PFSK-1 (cell line): Measurements from ENCODE around the gene FRK.

Source experiments
- FOXP2 ChIP-seq: optimal IDR thresholded peaks from 2 replicates; pipeline ENCODE3; 2011; ENCODE audit warnings: borderline replicate concordance, control low read depth, inconsistent platforms; ENCODE audit not compliant: insufficient read depth; ENCODE audit errors: extremely low read length, extremely low read depth
- POLR2AphosphoS5 ChIP-seq: IDR thresholded peaks from 2 replicates; pipeline ENCODE4 v1.6.1; 2012; ENCODE audit warnings: low read depth, mild to moderate bottlenecking, control low read depth, low read length, moderate library complexity
- SIN3A ChIP-seq: IDR thresholded peaks from 2 replicates; pipeline ENCODE4 v1.6.1; 2012; ENCODE audit warnings: mild to moderate bottlenecking, low read length, moderate library complexity, borderline replicate concordance; ENCODE audit not compliant: insufficient read depth
- TAF1 ChIP-seq: IDR thresholded peaks from 2 replicates; pipeline ENCODE4 v1.6.1; 2012; ENCODE audit warnings: low read length, control low read depth, borderline replicate concordance; ENCODE audit not compliant: insufficient read depth
- TF ChIP-seq, protein P1 (sequence below), 2 experiments: IDR thresholded peaks; 2 replicates each; pipeline versions ENCODE4 v1.6.1 to v1.8.0; 2011 to 2012; ENCODE audit warnings: low read depth in 2 of 2, low read length in 2 of 2, control low read depth in 1 of 2, inconsistent platforms in 1 of 2, mild to moderate bottlenecking in 1 of 2, moderate library complexity in 1 of 2; ENCODE audit not compliant: insufficient read depth in 1 of 2

The FRK gene

GRCh38 chr6:115899730-115900282 lies 160.9 kb downstream of the FRK start:
- TF ChIP-seq TAF1: no peak
- TF ChIP-seq, protein P1, sequence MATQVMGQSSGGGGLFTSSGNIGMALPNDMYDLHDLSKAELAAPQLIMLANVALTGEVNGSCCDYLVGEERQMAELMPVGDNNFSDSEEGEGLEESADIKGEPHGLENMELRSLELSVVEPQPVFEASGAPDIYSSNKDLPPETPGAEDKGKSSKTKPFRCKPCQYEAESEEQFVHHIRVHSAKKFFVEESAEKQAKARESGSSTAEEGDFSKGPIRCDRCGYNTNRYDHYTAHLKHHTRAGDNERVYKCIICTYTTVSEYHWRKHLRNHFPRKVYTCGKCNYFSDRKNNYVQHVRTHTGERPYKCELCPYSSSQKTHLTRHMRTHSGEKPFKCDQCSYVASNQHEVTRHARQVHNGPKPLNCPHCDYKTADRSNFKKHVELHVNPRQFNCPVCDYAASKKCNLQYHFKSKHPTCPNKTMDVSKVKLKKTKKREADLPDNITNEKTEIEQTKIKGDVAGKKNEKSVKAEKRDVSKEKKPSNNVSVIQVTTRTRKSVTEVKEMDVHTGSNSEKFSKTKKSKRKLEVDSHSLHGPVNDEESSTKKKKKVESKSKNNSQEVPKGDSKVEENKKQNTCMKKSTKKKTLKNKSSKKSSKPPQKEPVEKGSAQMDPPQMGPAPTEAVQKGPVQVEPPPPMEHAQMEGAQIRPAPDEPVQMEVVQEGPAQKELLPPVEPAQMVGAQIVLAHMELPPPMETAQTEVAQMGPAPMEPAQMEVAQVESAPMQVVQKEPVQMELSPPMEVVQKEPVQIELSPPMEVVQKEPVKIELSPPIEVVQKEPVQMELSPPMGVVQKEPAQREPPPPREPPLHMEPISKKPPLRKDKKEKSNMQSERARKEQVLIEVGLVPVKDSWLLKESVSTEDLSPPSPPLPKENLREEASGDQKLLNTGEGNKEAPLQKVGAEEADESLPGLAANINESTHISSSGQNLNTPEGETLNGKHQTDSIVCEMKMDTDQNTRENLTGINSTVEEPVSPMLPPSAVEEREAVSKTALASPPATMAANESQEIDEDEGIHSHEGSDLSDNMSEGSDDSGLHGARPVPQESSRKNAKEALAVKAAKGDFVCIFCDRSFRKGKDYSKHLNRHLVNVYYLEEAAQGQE (IDR thresholded peaks at IDR 0.05; ENCODE audit: insufficient read depth in 1 of 2, low read depth in 2 of 2, low read length in 2 of 2): no peak
- TF ChIP-seq FOXP2: no peak
- TF ChIP-seq SIN3A: no peak
- TF ChIP-seq POLR2AphosphoS5: no peak

- TF ChIP-seq, protein P1 (IDR thresholded peaks at IDR 0.05; ENCODE audit: insufficient read depth in 1 of 2, low read depth in 2 of 2, low read length in 2 of 2): no peak
- TF ChIP-seq POLR2AphosphoS5 (no peak), FOXP2 (no peak), TAF1 (no peak), SIN3A (no peak)
These were observed 162.4 kb downstream of the FRK start for GRCh38 chr6:115898246-115898645.

DNA sequence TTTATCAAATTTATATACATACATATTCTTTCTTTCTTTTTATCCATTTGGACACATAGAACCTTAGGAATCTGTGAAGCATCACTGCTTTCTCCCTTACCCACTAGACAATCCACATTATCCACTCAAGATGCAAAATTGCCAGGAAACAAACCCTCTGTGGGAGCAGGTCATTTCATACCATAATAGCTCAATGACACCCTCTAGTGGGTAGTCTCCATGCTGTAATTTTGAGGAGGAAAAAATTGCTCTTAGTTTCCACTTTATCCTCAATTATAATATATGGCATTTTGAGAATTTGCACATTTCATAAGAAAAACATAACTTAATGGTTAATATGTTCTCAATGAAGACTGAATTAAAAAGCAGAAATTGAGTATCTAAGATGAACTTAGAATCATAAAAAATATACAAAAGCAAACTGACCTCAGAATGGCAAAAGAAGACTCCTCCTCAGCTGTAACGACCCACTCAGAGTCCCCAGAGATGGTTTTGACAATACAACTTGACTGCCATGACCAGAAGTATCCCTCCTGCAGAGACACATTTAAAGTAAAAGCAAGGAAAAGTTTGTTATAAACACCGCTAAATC lies 164.1 kb downstream of the FRK start:
- no peak for TF ChIP-seq TAF1
- TF ChIP-seq, protein P1 (IDR thresholded peaks at IDR 0.05; ENCODE audit: insufficient read depth in 1 of 2, low read depth in 2 of 2, low read length in 2 of 2): no peak
- TF ChIP-seq SIN3A: no peak
- no peak for TF ChIP-seq POLR2AphosphoS5
- no peak for TF ChIP-seq FOXP2

GRCh38 chr6:115894426-115894992 lies 166.2 kb downstream of the FRK start:
- TF ChIP-seq, protein P1 (IDR thresholded peaks at IDR 0.05; ENCODE audit: insufficient read depth in 1 of 2, low read depth in 2 of 2, low read length in 2 of 2): no peak
- TF ChIP-seq POLR2AphosphoS5 (no peak), FOXP2 (no peak), TAF1 (no peak), SIN3A (no peak)
